VCaP (cell line): ENCODE results near the gene SEC14L6.

Source experiments
- H3K27ac ChIP-seq: fragments of 450-650 bp; 2 replicates; pipeline ENCODE4 v1.5.1; 2017
- CTCF ChIP-seq: fragments of 450-650 bp; conservative IDR thresholded peaks from 2 replicates; pipeline ENCODE4 v1.5.1; 2017; ENCODE audit warnings: mild to moderate bottlenecking, moderate library complexity

Gene SEC14L6

GRCh38 chr22:30539368-30539767 lies 7.2 kb downstream of the SEC14L6 start:
- H3K27ac ChIP-seq: no peak overlapping the region
- TF ChIP-seq CTCF: no peak

GRCh38 chr22:30538280-30538679 lies 8.3 kb downstream of the SEC14L6 start:
- no peak overlapping the region for H3K27ac ChIP-seq
- no peak for TF ChIP-seq CTCF

GRCh38 chr22:30537083-30537731 lies 9.3 kb downstream of the SEC14L6 start:
- no peak overlapping the region for H3K27ac ChIP-seq
- TF ChIP-seq CTCF: no peak

GRCh38 chr22:30535182-30535581 lies 11.4 kb downstream of the SEC14L6 start:
- TF ChIP-seq CTCF: no peak
- H3K27ac ChIP-seq: no peak overlapping the region

- no peak overlapping the region for H3K27ac ChIP-seq
- no peak for TF ChIP-seq CTCF
These were observed 14.6 kb downstream of the SEC14L6 start for GRCh38 chr22:30531651-30532608.

GRCh38 chr22:30526656-30527055 lies 19.9 kb downstream of the SEC14L6 start:
- H3K27ac ChIP-seq: no peak overlapping the region
- no peak for TF ChIP-seq CTCF

GRCh38 chr22:30523646-30524489 lies 22.7 kb downstream of the SEC14L6 start:
- no peak for TF ChIP-seq CTCF
- no peak overlapping the region for H3K27ac ChIP-seq
